GM18868 (cell line): ENCODE measurements around the gene PSMB2.

ENCODE experiments used
- ATAC-seq: cut with Tn5 transposase; IDR thresholded peaks from one replicate; pipeline ENCODE4 v1.9.1; 2021; ENCODE audit warnings: mild to moderate bottlenecking, moderate library complexity; ENCODE audit not compliant: unreplicated experiment

Gene PSMB2

GRCh38 chr1:35644204-35644603, 2.9 kb upstream of the PSMB2 start:
- no peak for ATAC-seq

DNA sequence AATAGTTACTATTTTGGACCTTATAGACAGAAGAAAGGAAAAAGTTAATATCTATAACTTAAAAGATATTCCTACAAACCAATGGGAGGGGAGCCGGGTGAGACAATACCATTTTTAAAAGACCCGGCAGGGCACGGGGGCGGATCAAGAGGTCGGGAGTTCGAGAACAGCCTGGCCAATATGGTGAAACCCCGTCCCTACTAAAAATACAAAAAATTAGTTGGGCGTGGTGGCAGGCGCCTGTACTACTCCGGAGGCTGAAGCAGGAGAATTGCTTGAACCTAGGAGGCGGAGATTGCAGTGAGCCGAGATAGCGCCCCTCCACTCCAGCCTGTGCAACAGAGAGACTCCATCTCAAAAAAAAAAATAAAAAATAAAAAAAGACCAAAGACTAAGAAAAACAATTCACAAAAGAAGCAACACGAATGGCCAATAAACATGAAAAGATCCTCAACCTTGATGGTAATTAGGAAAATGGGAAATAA, 1.2 kb upstream of the PSMB2 start:
- ATAC-seq = no peak

DNA sequence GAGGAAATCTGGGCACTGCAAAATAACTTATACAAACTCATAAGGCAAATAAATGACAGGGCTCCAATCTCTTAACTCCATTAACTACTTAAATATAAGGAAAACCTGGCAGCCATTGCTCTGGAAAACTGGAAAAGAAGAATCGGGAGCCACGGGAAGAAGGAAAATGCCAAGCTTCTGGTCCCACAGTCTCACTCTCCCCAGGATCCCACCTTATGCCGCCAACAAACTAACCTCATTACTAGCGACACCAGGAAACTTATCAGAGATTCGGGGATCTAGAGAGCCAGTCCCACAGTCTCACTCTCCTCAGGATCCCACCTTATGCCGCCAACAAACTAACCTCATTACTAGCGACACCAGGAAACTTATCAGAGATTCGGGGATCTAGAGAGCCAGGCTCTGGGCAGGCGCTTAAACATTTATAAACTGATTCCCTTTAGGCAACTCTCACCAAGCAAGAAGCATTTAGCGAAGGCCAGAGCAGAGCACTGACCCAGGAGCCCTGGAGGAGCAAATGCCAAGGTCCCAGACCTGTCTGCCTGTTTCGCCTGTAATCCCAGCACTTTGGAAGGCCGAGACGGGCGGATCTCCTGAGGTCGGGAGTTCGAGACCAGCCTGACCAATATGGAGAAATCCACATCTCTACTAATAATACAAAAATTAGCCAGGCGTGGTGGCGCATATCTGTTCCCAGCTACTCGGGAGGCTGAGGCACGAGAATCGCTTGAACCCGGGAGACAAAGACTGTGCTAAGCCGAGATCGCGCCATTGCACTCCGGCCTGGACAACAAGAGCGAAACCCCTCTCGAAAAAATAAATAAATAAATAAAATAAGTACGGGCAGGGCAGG, 720 bp downstream of the PSMB2 start:
- no peak for ATAC-seq

DNA sequence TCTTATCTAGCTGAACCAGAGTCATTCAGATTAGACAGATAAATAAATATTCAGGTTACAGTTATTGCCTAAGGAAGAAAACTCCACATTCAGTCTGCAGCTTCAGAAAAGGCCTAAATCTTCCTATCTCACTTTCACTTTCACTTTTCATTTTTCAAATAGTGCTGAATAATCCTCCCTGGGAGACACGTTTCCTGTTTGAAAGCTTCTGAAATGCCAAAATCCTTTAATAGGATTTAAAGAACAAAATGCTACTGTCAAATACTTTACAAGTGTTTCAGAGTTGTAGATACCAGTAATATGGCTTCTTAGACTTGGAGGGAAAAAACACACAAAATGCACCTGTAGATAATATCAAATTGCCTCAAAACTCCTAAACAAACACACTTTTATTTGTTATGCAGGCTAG, 3.9 kb downstream of the PSMB2 start:
- no peak for ATAC-seq

DNA sequence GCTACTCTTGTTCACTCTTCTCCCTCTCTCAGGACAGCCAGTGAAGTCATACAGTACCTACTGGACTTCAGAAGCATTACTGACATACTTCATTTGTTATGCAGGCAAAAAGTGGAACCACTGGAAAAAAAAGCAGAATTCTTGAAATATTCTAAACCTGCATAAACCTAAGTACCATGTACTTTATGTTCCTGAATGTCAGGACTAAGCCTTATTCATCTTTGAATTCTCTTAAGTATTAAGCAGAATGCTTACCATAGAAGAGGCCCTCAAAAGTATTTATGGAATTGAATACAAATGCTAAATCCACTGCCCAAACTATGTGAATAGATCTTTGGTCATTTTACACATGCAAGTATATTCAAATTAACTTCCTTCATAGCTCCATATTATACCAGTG, 7.8 kb downstream of the PSMB2 start:
- no peak for ATAC-seq

DNA sequence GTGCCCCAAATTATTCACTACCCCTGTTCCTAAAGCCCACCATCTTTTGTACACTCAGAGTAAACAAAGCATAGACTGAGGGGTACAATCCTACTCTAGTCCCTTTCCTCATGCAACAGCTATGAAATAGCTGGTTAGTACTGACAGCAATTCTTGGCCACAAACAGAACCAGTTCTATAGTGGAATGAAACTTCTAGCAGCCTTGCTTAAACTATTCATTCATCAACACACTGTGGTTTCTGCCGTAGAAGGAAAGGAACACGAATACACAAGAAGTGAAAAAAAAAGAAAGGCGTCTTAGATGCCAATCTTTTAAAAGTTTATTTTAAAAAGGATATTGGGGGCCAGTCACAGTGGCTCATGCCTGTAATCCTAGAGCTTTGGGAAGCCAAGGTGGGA, 9.9 kb downstream of the PSMB2 start:
- no peak for ATAC-seq

- no peak for ATAC-seq
These were observed 12.3 kb downstream of the PSMB2 start for GRCh38 chr1:35629051-35629450.

GRCh38 chr1:35623832-35624231, 17.5 kb downstream of the PSMB2 start:
- no peak for ATAC-seq

GRCh38 chr1:35622510-35623178, 18.7 kb downstream of the PSMB2 start:
- ATAC-seq = no peak

DNA sequence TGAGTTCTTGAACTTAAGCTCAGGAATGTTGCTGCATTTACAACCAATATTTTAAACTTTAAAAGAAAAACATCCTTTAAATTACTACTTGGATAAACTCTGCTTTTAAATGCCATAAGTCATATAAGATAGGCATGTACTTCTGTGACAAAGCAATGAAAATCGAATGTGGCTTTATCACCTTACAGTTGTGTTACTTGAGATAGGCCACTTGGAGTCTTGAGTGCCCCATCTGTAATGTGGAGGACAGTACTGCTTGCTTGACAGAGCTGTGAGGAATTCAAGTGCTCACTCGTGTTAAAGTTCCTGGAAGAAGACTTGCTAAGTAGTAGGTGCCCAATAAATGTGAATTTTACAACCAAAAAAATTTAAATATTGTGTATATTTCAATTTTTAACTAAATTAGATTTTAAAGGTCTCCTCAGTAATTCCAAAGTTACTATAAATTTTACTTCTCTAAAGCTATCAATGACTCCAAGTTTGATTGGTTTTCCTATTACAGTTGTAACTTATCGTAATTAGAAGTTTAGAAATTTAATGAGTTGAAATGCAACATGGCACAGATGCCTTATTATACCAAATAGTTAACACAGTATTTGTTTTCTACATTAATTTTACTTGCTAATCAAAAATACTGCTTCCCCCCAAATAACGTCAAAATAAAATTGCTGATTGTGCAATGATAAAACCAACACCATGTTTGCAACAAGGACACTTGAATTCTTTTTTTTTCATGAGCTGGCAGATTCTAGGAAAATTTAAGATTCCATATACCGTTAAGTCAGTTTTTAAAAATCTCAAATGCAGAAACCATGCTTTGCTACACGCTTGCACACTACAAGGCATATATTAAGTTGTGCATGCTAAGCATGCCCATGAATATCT, 21.8 kb downstream of the PSMB2 start:
- ATAC-seq = no peak

DNA sequence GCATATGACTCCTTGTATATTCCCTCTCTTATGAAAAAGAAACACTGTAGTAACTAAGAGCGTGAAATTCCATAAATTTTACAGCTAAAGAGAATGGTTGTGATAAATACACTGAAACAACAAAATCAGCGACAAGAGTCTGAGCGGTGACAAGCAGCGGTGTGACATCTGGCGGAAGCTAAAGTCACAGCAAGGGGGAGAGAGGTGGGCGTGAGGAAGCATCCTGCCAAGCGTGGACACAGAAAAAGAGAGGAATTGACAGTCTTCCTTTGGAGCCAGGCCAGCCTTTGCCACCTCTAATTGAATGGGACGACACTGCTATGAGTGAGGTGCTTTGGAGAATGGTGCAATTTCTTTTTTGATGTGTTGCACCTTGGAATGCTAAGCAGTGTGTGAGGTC, 25.9 kb downstream of the PSMB2 start:
- no peak for ATAC-seq

DNA sequence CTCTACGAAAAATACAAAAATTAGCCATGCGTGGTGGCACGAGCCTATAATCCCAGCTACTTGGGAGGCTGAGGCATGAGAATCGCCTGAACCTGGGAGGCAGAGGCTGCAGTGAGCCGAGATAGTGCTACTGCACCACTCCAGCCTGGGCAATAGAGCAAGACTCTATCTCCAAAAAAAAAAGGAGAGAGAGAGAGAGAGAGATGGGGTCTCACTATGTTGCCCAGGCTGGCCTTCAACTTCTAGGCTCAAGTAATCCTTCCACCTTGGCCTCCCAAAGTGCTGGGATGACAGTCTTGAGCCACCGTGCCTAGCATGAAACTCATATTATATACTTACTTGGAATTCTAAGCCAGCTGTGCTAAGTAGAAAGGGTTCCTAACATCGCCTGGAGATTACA, 29.7 kb downstream of the PSMB2 start:
- ATAC-seq = no peak

GRCh38 chr1:35605867-35606182, 35.5 kb downstream of the PSMB2 start:
- ATAC-seq = no peak

GRCh38 chr1:35605071-35605866, 36.1 kb downstream of the PSMB2 start:
- ATAC-seq = no peak

- ATAC-seq = no peak
These were observed 37.4 kb downstream of the PSMB2 start for GRCh38 chr1:35603941-35604340.

GRCh38 chr1:35603468-35603867, 37.9 kb downstream of the PSMB2 start:
- no peak for ATAC-seq

GRCh38 chr1:35600593-35600992, 40.7 kb downstream of the PSMB2 start:
- no peak for ATAC-seq

DNA sequence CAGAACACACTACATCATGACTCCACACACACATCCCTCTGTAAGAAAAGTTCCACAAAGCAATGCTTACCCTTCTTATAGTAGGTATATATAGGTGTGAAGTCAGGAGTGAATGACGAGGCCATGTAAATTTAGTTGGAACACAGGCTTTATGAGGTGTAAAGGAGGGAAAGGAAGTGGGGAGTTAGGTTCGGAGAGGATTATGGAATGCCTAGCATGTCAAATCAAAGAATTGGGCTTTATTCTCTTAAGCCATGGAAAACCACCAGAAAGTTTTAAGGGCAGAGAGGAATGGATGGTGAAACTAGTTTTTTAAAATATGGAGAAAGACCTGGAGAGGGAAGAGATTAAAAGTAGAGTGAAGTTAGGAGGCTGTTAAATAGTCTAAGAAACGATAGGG, 41.9 kb downstream of the PSMB2 start:
- no peak for ATAC-seq

DNA sequence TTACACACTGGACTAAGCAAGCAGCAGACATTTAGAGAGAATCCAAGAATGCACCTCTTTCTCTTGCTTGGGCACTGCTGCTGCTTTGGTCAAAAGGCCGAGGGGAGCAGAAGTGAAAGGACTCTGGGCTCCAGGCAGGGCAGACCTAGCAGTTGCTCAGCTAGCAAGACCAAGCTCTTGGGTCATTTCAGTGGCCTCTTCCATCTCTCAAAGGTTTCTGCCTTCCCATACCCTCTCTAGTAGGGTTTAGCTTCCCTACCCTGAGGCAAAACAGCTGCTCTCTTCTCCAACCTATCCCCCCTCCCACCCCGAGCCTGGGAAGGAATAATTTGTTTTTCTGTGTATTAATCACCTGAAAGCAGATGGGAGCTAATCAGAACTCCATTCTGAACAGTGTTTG, 42.4 kb downstream of the PSMB2 start:
- ATAC-seq = no peak

GRCh38 chr1:35597870-35598269, 43.5 kb downstream of the PSMB2 start:
- ATAC-seq = no peak

GRCh38 chr1:35595684-35596083, 45.6 kb downstream of the PSMB2 start:
- ATAC-seq = no peak
